K562 (cell line): ENCODE data around the gene ADGRB2. TPM values are rescaled to one million over a fixed set of nuclear protein-coding genes. Genes with fewer than 3 reads are reported as not detected.
A peak's percentile ranks its signal among the peaks of the same experiment; 100 is the strongest.

Experiments
- CXXC5 ChIP-seq: fragments of 250-450 bp; sonication (Bioruptor Pico); IDR thresholded peaks from 2 replicates; pipeline ENCODE4 v1.8.0; 2022; ENCODE audit warnings: inconsistent platforms, mild to moderate bottlenecking, moderate library complexity
- DIDO1 ChIP-seq: fragments of 450-650 bp; IDR thresholded peaks from 2 replicates; pipeline ENCODE4 v1.6.1; 2016; ENCODE audit warnings: low read depth, missing biosample characterization, missing genetic modification characterization
- NCOA1 ChIP-seq: fragments of 450-650 bp; IDR thresholded peaks from 2 replicates; pipeline ENCODE4 v1.6.1; 2016; ENCODE audit warnings: low read depth
- RBFOX2 ChIP-seq: fragments of 200-400 bp; formaldehyde crosslinking; IDR thresholded peaks from 2 replicates; pipeline ENCODE4 v1.6.1; 2017; ENCODE audit warnings: low read depth, mild to moderate bottlenecking, low read length, moderate library complexity
- XRCC3 ChIP-seq: fragments of 450-650 bp; IDR thresholded peaks from 2 replicates; pipeline ENCODE4 v1.6.1; 2017; ENCODE audit warnings: mild to moderate bottlenecking, moderate library complexity
- ZBTB17 ChIP-seq: fragments of 450-650 bp; formaldehyde crosslinking; IDR thresholded peaks from 2 replicates; pipeline ENCODE4 v1.4.0; 2020; ENCODE audit warnings: mild to moderate bottlenecking
- ZNF212 ChIP-seq: fragments of 450-650 bp; formaldehyde crosslinking; IDR thresholded peaks from 2 replicates; pipeline ENCODE4 v1.4.0; 2020; ENCODE audit warnings: mild to moderate bottlenecking
- polyA plus RNA-seq, 8 experiments: library from polyadenylated mRNA; depleted of rRNA in 4 of 8; stranded (reverse) in 5 of 8; unstranded in 3 of 8; fragments of >200 nt; fragmentation: Nextera tagmentation in 2 of 8; fragmentation: Illumina TruSeq in 1 of 8; extraction: Ambion mirVana in 2 of 8; extraction: Trizol in 1 of 8; gene quantifications; 2 replicates each; pipeline versions ENCODE4 v1.2.1 to v1.2.3, GENCODE V29; 2011 to 2014; ENCODE audit warnings: inconsistent platforms in 1 of 8, missing spikeins in 1 of 8
- total RNA-seq, 7 experiments: library from RNA; depleted of rRNA in 6 of 7; stranded (reverse); fragments of >200 nt in 6 of 7; fragmentation: Illumina TruSeq in 2 of 7; extraction: Trizol in 2 of 7; gene quantifications; 2 replicates each; pipeline versions ENCODE4 v1.2.1 to v1.2.3, GENCODE V29; 2011 to 2021; ENCODE audit warnings: low replicate concordance in 1 of 7
- TF ChIP-seq, protein P1 (sequence below), 2 experiments: fragments of 450-650 bp; conservative IDR thresholded peaks; 2 replicates each; pipeline ENCODE4 v1.6.1; 2017; ENCODE audit warnings: mild to moderate bottlenecking in 2 of 2, moderate library complexity in 2 of 2
- TF ChIP-seq, protein P2 (sequence below), 2 experiments: fragments of 450-650 bp in 1 of 2; sonication (generic) in 1 of 2; formaldehyde crosslinking in 1 of 2; IDR thresholded peaks; 2 replicates each; pipeline versions ENCODE4 v1.7.1 to v1.9.0; 2016 to 2022; ENCODE audit warnings: inconsistent platforms in 1 of 2, mild to moderate bottlenecking in 1 of 2, missing genetic modification reagents in 1 of 2
- TF ChIP-seq, protein P3 (sequence below): sonication (generic); formaldehyde crosslinking; IDR thresholded peaks from 2 replicates; pipeline ENCODE4 v1.8.0; 2023; ENCODE audit warnings: mild to moderate bottlenecking, missing genetic modification reagents
- TF ChIP-seq, protein P4 (sequence below): fragments of 250-450 bp; sonication (Bioruptor Pico); IDR thresholded peaks from 2 replicates; pipeline ENCODE4 v1.5.0; 2021

ADGRB2 gene
- total and polyA plus RNA-seq, 9 of the 15 experiments (the other 6 are each of a cell fraction or from before 2014, with no cell fraction given), result 0.04 to 0.23 (median 0.20) TPM; not detected in 2

DNA sequence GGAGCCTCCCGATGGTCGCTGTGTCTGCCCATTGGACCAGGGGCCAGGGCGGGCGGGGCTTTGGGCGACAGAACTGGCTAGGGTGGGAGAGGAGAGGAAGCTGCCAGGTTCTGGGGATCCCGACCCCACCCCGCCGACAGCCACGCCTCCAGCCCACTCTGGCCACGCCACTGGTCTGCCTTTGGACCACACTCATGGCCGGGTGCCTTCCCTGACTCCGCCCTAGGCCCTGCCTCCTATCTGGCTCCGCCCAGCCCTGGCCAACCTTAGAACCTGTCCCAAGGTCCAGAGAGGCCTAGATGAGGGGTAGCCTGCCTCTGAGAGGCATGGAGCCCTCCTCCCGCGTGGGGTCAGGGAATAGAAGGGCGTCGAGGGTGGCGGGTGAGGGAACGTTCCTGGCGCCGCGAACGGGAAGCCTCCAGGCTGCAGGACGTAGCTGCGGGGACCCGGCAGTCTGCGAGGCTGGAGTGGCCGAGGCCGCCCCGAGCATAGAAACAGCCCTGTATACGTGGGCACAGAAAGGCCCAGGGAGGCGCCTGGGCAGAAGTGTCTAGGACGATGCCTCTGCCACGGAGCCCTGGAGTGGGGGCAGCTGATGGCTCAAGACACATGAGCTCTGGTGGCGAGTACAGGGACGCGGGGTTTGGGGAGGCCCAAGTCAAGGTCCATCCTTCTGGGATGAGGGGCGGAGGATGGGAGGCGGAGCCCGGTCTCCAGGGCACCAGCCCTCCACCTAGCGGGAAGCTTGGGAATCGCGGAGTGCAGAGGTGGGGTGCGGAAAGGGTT, 48.9 kb downstream of the ADGRB2 start (continued):
- TF ChIP-seq XRCC3 (no peak), CXXC5 (CRISPR knock-in tag) (peak; percentile 6; the same call in 1 of the 2 replicates), ZBTB17 (no peak), DIDO1 (tag) (no peak), NCOA1 (no peak), RBFOX2 (0 out of 2 replicates have a peak, but pooled peaks have one; percentile 43), ZNF212 (CRISPR knock-in tag) (no peak)
- TF ChIP-seq, protein P1, sequence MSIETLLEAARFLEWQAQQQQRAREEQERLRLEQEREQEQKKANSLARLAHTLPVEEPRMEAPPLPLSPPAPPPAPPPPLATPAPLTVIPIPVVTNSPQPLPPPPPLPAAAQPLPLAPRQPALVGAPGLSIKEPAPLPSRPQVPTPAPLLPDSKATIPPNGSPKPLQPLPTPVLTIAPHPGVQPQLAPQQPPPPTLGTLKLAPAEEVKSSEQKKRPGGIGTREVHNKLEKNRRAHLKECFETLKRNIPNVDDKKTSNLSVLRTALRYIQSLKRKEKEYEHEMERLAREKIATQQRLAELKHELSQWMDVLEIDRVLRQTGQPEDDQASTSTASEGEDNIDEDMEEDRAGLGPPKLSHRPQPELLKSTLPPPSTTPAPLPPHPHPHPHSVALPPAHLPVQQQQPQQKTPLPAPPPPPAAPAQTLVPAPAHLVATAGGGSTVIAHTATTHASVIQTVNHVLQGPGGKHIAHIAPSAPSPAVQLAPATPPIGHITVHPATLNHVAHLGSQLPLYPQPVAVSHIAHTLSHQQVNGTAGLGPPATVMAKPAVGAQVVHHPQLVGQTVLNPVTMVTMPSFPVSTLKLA (conservative IDR thresholded peaks at IDR 0.05), result no peak
- TF ChIP-seq, protein P2, sequence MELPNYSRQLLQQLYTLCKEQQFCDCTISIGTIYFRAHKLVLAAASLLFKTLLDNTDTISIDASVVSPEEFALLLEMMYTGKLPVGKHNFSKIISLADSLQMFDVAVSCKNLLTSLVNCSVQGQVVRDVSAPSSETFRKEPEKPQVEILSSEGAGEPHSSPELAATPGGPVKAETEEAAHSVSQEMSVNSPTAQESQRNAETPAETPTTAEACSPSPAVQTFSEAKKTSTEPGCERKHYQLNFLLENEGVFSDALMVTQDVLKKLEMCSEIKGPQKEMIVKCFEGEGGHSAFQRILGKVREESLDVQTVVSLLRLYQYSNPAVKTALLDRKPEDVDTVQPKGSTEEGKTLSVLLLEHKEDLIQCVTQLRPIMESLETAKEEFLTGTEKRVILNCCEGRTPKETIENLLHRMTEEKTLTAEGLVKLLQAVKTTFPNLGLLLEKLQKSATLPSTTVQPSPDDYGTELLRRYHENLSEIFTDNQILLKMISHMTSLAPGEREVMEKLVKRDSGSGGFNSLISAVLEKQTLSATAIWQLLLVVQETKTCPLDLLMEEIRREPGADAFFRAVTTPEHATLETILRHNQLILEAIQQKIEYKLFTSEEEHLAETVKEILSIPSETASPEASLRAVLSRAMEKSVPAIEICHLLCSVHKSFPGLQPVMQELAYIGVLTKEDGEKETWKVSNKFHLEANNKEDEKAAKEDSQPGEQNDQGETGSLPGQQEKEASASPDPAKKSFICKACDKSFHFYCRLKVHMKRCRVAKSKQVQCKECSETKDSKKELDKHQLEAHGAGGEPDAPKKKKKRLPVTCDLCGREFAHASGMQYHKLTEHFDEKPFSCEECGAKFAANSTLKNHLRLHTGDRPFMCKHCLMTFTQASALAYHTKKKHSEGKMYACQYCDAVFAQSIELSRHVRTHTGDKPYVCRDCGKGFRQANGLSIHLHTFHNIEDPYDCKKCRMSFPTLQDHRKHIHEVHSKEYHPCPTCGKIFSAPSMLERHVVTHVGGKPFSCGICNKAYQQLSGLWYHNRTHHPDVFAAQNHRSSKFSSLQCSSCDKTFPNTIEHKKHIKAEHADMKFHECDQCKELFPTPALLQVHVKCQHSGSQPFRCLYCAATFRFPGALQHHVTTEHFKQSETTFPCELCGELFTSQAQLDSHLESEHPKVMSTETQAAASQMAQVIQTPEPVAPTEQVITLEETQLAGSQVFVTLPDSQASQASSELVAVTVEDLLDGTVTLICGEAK (IDR thresholded peaks at IDR 0.05), result no peak
- TF ChIP-seq, protein P2 (CRISPR knock-in tag; IDR thresholded peaks at IDR 0.05), result no peak
- TF ChIP-seq, protein P3, sequence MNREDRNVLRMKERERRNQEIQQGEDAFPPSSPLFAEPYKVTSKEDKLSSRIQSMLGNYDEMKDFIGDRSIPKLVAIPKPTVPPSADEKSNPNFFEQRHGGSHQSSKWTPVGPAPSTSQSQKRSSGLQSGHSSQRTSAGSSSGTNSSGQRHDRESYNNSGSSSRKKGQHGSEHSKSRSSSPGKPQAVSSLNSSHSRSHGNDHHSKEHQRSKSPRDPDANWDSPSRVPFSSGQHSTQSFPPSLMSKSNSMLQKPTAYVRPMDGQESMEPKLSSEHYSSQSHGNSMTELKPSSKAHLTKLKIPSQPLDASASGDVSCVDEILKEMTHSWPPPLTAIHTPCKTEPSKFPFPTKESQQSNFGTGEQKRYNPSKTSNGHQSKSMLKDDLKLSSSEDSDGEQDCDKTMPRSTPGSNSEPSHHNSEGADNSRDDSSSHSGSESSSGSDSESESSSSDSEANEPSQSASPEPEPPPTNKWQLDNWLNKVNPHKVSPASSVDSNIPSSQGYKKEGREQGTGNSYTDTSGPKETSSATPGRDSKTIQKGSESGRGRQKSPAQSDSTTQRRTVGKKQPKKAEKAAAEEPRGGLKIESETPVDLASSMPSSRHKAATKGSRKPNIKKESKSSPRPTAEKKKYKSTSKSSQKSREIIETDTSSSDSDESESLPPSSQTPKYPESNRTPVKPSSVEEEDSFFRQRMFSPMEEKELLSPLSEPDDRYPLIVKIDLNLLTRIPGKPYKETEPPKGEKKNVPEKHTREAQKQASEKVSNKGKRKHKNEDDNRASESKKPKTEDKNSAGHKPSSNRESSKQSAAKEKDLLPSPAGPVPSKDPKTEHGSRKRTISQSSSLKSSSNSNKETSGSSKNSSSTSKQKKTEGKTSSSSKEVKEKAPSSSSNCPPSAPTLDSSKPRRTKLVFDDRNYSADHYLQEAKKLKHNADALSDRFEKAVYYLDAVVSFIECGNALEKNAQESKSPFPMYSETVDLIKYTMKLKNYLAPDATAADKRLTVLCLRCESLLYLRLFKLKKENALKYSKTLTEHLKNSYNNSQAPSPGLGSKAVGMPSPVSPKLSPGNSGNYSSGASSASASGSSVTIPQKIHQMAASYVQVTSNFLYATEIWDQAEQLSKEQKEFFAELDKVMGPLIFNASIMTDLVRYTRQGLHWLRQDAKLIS (CRISPR knock-in tag), result no peak
- TF ChIP-seq, protein P4, sequence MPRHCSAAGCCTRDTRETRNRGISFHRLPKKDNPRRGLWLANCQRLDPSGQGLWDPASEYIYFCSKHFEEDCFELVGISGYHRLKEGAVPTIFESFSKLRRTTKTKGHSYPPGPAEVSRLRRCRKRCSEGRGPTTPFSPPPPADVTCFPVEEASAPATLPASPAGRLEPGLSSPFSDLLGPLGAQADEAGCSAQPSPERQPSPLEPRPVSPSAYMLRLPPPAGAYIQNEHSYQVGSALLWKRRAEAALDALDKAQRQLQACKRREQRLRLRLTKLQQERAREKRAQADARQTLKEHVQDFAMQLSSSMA (CRISPR knock-in tag), result no peak
